Glomerular visceral epithelial cell (primary cell): ENCODE data around the gene ZC3H12D.
A peak's percentile ranks its signal among the peaks of the same experiment; 100 is the strongest.

Source experiments
- DNase-seq: peaks from one replicate; pipeline ENCODE4 v3.0.0-alpha.2; 2016; ENCODE audit errors: extremely low spot score

The ZC3H12D gene

DNA sequence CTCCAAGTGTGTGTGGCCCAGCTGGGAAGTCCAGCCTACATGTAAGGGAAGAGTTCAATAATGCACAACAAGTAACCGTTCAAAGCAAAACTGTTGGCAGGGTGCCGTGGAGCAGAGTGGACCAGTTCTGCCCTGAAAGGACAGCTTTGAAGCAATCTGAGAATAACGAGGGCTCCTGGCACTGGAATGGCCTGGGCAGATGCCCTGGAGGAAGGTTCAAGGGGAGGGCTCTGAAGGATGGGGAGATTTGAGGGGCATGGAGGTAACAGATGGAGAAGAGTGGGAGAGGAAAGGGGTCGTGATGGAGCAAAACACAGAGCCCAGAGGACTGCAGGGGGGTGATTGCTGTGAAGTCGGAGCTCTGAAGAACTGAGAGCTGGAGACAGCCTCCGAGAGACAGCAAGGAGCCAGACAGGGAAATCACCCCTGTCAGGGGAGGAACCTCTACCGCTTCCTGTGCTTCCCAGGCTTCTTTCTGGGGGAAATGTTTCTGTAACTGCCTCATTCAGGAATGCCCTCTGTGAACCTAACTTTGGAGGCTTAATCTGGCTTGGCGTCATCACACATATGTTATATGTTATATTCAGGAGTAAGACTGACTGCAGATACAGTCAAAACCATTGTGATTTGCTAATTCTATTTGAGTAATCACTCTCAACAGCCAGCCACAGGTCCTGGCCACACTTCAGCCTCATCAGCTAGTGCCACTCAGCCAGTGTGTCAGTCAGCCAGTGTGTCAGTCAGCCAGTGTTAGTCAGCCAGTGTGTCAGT lies 41.2 kb downstream of the ZC3H12D start:
- no peak for DNase-seq

DNA sequence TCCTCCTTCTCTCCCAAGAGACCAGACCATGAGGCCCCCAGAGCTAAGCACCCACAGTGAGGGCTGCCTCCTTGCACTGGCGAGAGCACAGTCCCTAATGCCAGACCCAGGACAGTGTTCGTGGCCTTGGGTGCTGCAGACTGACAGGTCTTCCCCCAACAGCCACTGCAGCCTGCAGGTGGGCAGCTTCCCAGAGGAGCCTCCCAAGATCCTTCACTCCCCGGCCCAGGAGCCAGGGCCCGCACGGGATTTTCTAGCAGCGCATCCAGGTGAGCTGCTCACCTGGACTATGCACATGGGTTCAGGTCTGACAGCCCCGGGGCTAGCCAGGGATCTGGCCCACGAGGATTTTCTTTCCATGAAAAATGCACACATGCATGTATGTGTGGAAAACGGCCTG lies 43.1 kb downstream of the ZC3H12D start:
- no peak for DNase-seq

- DNase-seq = peak; percentile 36
Observed at GRCh38 chr6:149440735-149441671, 43.8 kb downstream of the ZC3H12D start.

GRCh38 chr6:149439626-149440025 lies 45.2 kb downstream of the ZC3H12D start:
- no peak for DNase-seq

GRCh38 chr6:149438855-149439254 lies 46.0 kb downstream of the ZC3H12D start:
- no peak for DNase-seq

- no peak for DNase-seq
Observed at GRCh38 chr6:149437212-149437611, 47.6 kb downstream of the ZC3H12D start.

GRCh38 chr6:149436647-149437046 lies 48.2 kb downstream of the ZC3H12D start:
- no peak for DNase-seq

DNA sequence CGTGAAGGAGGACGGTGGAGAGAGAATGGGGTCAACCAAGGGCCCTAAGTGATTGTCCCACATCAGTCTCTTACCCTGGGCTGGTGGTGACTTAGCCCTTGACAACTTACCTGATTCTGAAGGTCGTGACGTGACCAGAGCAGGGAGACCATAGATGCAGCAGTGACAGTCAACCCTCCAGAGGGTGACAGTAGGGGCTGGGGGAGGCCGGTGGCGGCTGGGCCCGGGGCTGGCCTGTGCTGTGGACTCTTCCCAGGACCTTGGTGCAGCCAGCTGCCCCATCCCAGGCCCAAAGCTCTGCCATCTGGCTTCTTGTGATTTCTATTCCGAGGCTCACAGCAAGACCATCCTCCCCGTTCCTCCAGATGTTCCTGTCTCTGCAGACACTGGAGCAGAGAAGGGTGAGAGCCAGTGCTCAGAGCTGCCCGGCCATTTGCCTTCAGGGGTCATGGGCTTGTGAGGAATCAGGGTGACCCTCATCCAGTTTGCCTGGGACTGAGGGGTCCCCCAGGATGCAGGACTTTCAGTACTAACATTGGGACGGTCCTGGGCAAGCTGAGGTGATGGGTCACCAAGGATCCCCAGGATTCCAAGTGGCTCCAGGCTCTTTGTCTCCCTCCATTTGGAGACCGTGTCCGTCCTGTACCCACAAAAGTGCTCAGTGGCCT lies 48.8 kb downstream of the ZC3H12D start:
- no peak for DNase-seq

DNA sequence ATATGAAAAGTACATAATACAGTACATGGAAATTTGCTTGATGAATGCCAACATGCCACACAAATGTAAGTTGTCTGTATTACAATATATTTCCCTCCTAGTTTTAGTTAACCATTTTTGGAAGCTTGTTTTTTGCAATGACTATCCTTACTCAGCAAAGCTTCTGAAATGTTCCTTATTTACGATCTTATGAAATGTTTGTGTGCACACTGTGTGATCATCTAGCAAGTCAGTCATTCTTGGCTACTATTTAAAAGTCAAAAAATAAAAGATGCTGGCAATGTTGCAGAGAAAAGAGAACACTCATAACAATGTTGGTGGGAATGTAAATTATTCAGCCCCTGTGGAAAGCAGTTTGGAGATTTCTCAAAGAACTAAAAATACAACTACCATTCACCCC lies 50.9 kb downstream of the ZC3H12D start:
- no peak for DNase-seq

GRCh38 chr6:149433405-149433804 lies 51.4 kb downstream of the ZC3H12D start:
- no peak for DNase-seq

GRCh38 chr6:149431905-149432775 lies 52.7 kb downstream of the ZC3H12D start:
- peak; percentile 85 for DNase-seq

DNA sequence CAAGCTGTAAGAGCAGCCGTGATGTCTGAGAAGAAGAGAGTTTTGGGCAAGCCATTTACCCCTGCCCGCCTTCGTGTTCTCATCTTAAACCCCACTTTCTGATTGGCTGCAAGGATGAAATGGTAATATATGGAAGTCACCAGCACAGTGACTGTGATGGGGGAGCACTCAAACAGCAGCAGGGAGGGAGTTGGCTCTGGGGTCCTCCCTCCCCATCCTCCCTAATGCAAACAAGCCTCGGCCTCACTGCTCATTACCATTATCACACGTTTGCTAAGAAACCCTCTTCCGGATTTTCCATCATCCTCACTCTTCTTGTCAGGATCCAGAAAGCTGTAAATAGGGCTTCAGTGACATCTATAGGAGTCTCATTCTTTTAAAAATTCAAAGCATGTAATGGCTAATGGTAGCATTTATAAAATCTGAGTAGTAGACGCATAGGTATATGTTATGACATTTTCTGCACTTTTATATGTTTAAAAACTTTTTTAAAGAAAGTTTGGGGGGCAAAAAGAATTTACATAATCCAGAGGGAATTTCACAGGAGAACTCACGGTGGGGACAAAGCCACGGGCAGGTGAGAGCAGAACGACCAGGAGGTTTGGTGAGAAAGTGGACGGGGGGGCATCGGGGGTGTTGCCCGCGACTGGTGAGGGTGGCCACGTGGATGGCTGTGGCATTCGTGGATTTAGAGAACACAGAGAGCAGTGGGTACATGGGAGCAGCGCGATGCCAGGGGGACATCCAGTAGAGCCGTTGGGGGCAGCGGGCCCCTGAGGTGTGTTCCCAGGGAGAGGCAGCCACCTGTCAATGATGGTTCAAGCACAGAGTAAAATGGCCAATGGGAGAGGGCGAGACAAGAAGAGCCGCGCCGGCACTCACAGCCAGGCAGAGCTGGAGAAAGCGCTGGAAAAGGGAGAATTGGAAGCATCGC lies 55.1 kb downstream of the ZC3H12D start:
- DNase-seq = no peak

DNA sequence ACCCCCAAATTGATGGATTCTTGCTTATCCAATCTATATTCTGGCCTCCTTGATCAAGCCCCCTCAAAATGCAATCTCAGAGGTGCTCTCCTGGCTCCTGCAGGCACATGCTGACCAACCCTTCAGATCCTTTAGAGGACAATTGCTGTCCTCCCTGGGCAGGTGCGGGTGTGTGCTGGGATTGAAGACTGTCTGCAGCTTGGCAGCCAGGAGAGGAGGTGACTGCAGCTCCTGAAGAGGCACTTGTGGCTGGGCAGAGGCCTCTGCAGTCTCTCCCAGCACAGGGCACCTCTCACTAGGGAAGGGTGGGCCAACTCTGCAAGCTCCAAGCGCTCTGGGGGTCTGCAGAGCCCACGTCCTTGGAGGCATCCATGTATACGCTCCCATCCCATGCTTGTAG lies 56.2 kb downstream of the ZC3H12D start:
- DNase-seq = no peak

DNA sequence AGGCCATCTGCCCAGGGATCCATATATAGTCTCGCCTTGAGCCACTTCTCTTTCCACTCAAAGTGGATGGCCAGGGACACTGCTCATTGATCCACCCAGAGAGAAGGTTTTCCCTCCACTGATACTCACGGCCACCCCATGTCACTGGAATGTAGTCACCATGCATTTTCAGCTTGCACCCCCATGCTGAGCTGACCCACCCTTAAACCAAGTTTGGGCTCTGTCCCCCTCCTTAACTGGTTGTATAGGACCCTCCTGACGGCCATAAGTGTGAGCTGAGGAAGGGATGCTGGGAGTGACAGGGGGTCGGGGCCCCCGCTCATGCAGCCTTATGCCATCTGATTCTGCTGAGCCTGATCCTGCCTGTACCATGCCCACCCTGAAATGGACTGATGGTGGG lies 59.1 kb downstream of the ZC3H12D start:
- DNase-seq = no peak

DNA sequence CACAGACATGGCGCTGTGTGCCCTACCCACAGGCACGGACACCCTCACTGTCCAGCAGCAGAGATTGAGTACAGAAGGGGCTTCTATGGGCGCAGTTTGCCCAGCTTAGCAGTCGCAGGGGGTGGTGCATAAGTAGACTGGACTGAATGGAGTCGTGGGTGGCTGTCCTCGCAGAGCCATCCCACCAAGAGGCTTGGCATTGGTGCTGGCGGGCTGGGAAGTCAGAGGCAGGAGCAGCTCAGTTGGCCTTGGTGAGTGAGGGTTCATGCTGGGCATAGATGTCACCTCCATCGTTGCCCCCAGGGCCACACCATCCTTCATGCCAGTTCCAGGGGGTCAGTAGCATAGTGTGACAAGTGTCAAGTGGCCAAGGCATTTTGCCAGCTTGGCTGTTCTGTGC lies 59.6 kb downstream of the ZC3H12D start:
- DNase-seq = no peak

DNA sequence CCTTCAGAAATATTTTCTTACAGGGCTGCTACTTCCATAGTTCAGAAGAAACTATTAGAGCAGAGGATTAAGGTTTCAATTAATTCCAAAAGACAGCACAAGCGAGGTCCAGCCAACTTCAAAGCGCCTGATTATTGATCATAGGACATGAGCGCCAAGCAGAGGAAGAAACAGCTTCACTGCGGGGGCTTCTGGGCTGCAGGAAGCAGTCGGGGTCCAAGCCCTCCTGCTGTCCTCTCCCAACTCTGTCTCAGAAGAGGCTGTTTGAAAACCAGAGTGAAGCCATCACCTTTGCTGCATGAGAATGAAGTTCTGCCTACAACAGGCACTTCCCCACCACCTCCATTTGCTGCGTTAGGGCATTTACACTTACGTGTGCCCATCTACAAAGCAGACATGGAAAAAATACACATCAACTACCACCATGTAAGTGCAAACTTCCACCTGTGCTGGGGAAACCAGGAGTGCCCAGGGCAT lies 60.8 kb downstream of the ZC3H12D start:
- DNase-seq = no peak

- DNase-seq = no peak
Observed at GRCh38 chr6:149422581-149422980, 62.2 kb downstream of the ZC3H12D start.

DNA sequence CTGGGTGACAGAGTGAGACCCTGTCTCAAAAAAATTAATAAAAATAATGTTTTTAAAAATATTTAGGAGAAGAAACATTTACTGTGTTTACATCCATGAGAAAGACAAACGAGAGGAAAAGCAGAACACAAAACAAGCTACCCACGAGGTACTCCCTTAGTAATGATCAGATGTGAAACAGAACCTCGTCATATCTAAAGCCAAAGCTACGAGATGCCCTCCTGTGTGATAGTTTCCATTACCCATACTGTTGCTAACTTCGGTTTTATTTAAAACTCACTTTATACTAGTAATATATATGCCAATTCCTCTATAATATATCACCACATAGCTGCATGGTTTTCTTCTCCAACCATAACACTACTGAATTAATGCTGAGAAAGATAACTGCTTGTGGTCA lies 63.7 kb downstream of the ZC3H12D start:
- DNase-seq = no peak

DNA sequence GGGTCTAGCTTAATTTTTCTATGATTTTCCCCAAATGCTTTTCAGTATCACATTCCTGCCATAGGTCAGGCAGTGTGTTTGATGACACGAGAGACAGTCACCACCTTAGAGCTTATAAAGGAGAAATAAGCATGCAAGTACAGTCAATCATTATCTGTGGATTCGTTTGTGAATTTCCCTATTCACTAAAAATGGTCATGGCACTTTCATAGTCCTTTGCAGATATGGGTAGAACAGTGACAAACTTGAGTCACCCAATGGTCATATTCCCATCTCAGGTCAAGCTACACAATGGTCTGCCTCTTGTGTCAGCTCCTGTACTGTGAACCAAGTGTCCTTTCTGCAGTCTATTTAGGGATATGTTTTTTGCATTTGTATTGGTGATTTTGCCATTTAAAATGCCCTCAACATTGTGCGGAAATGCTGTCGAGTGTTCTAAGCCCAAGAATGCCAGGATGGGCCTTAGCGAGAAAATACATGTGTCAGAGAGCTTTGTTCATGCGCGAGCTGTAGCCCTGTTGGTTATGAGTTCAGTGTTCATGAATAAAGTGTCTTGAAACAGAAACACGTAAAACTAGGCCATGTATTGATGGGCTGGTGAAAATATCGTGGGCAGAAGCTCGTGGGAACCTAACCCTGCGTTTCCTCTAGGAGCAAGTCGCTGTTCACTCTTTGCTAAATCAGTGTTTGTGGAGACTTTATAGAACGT lies 65.0 kb downstream of the ZC3H12D start:
- DNase-seq = no peak

- no peak for DNase-seq
Observed at GRCh38 chr6:149414821-149415220, 70.0 kb downstream of the ZC3H12D start.
